Fibroblast of lung (primary cell): Measurements from ENCODE around the gene PITHD1. TPM values are rescaled to one million over a fixed set of nuclear protein-coding genes. Genes with fewer than 3 reads are reported as not detected.
"Not testable (repeated sequence)": the region's sequence is repeated elsewhere in the genome, so short reads cannot be mapped to it uniquely, and the experiment has no call there.

ENCODE experiments used
- DNase-seq, 2 donors: peaks; one replicate each; pipeline versions ENCODE4 v3.0.0 to v3.0.0-alpha.2; 2010; ENCODE audit warnings: low read depth in 2 of 2
- H2AFZ ChIP-seq: 2 replicates; pipeline ENCODE4 v1.5.1; 2012; ENCODE audit warnings: low read length, control low read depth, inconsistent platforms
- H3K27ac ChIP-seq: 2 replicates; pipeline ENCODE4 v1.5.1; 2011; ENCODE audit warnings: low read length, control low read depth; ENCODE audit not compliant: insufficient read depth
- H3K27me3 ChIP-seq: 2 replicates; pipeline ENCODE4 v1.5.1; 2011; ENCODE audit warnings: mild to moderate bottlenecking, low read length; ENCODE audit not compliant: control insufficient read depth, insufficient read depth
- H3K36me3 ChIP-seq: 2 replicates; pipeline ENCODE4 v1.5.1; 2011; ENCODE audit warnings: low read length; ENCODE audit not compliant: control insufficient read depth, insufficient read depth
- H3K4me1 ChIP-seq: 2 replicates; pipeline ENCODE4 v1.5.1; 2011; ENCODE audit warnings: low read length; ENCODE audit not compliant: control insufficient read depth, insufficient read depth; ENCODE audit errors: extremely low read depth
- H3K4me2 ChIP-seq: 2 replicates; pipeline ENCODE4 v1.5.1; 2011; ENCODE audit warnings: low read length, control low read depth; ENCODE audit not compliant: insufficient read depth; ENCODE audit errors: extremely low read depth
- H3K4me3 ChIP-seq, 4 experiments: fragments of 200-600 bp in 1 of 4; sonication (generic) in 1 of 4; replicated peaks in 1 of 4; 2 replicates each; pipeline ENCODE4 v1.5.1; 2011 to 2016; ENCODE audit warnings: low read length in 4 of 4, low read depth in 3 of 4, mild to moderate bottlenecking in 3 of 4, control low read depth in 2 of 4, inconsistent platforms in 1 of 4, mixed read lengths in 1 of 4; ENCODE audit not compliant: insufficient read depth in 1 of 4; ENCODE audit errors: control extremely low read depth in 1 of 4
- H3K79me2 ChIP-seq: 2 replicates; pipeline ENCODE4 v1.5.1; 2012; ENCODE audit warnings: mild to moderate bottlenecking, low read length, inconsistent platforms; ENCODE audit not compliant: control insufficient read depth, insufficient read depth
- H3K9ac ChIP-seq: 2 replicates; pipeline ENCODE4 v1.5.1; 2011; ENCODE audit warnings: mild to moderate bottlenecking, low read length, control low read depth; ENCODE audit not compliant: insufficient read depth
- H3K9me3 ChIP-seq: 2 replicates; pipeline ENCODE4 v1.5.1; 2012; ENCODE audit warnings: low read depth, low read length; ENCODE audit not compliant: control insufficient read depth, insufficient read depth
- H4K20me1 ChIP-seq: 2 replicates; pipeline ENCODE4 v1.5.1; 2011; ENCODE audit warnings: low read length; ENCODE audit not compliant: control insufficient read depth, insufficient read depth; ENCODE audit errors: extremely low read depth
- CTCF ChIP-seq, 2 donors: IDR thresholded peaks in 1 of 2; conservative IDR thresholded peaks in 1 of 2; 1 replicate in 1 of 2; 2 replicates in 1 of 2; pipeline ENCODE4 v1.5.1; 2011 to 2012; ENCODE audit warnings: low read length in 2 of 2, control low read depth in 1 of 2, inconsistent platforms in 1 of 2, low read depth in 1 of 2, mild to moderate bottlenecking in 1 of 2
- EZH2 ChIP-seq: IDR thresholded peaks from 2 replicates; pipeline ENCODE4 v1.5.1; 2012; ENCODE audit warnings: low read length, control low read depth, mild to moderate bottlenecking; ENCODE audit errors: missing control alignments
- polyA plus RNA-seq, 2 donors: library from polyadenylated mRNA; depleted of rRNA in 1 of 2; stranded (reverse) in 1 of 2; unstranded in 1 of 2; fragments of >200 nt; gene quantifications; 2 replicates each; pipeline ENCODE4 v1.2.1, GENCODE V29; 2011 to 2012; ENCODE audit warnings: missing spikeins in 1 of 2
- total RNA-seq: library from RNA; depleted of rRNA; stranded (reverse); fragments of >200 nt; gene quantifications from 2 replicates; pipeline ENCODE4 v1.2.1, GENCODE V29; 2014

Gene PITHD1
- total and polyA plus RNA-seq, 2 donors (not counting 1 experiment from before 2014, with no cell fraction given): 40.5 to 47.7 TPM

GRCh38 chr1:23793861-23794731 lies 15.9 kb downstream of the PITHD1 start:
- Histone ChIP-seq H2AFZ (no peak overlapping the region), H3K9me3 (no peaks in the 10 kb centered on the region), H3K9ac (no peak overlapping the region), H3K4me1 (peaks cover 13% of the 10 kb centered on the region), H4K20me1 (no peaks in the 10 kb centered on the region), H3K27ac (peak overlapping the region; percentile 32), H3K4me3 (no peak overlapping the region), H3K27me3 (no peaks in the 10 kb centered on the region), H3K36me3 (peaks cover 14% of the 10 kb centered on the region), H3K79me2 (peaks cover 16% of the 10 kb centered on the region), H3K4me2 (no peak overlapping the region)
- DNase-seq: no peak
- TF ChIP-seq CTCF (conservative IDR thresholded peaks at IDR 0.05 in 1 of 2, IDR thresholded peaks at IDR 0.05 in 1 of 2; ENCODE audit: low read depth in 1 of 2, low read length in 2 of 2) (no peak), EZH2 (no peak)

DNA sequence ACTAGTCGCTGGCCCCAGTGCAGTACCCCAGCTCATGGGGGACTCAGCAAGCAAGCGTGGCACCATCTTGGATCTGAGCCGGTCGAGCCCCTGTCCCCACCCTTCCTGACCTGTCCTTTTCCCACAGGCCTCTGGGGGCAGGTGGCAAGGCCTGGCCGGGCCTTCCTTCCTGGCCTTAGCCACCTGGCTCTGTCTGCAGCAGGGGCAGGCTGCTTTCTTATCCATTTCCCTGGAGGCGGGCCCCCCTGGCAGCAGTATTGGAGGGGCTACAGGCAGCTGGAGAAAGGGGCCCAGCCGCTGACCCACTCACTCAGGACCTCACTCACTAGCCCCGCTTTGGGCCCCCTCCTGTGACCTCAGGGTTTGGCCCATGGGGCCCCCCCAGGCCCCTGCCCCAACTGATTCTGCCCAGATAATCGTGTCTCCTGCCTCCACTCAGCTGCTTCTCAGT lies 16.5 kb downstream of the PITHD1 start:
- not testable (repeated sequence) for H4K20me1 ChIP-seq

DNA sequence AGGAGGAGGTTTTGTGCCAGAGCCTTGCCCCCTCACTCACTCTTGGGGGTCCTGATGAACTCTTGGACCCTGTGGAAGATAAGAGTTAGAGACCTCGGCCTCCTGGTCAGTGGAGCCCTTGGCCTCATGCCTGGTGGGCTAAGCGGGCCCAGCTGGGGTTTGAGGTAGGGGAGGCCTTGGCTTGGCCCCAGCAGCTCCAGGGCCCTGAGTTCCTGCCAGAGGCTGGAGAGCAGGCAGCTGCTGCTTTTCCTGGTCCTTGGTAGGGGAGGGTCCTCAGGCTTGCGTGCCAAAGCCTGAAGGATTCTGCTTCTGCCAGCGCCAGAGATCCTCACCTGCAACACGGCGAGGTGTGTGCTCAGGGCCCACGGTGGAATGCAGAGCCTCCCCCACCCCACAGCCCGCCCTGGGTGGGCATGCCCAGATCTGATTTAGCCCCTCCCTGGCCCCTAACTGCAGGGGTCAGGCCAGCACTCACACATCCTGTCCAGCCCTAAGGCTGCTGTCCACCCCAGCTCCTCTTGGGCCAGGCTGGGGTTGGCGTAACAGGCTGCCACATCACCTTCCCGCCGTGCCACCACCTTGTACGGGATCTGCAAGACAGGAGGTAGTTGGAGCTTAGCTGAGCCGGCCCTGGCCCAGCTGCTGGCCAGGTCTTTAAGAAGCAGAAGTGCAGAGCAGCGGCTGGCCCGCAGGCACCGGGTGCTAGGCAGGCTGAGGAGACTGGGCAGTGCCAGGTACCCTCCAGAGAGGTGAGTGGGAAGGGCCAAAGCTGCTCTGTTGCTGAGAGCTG lies 17.7 kb downstream of the PITHD1 start:
- H3K9ac ChIP-seq: no peak overlapping the region
- peaks cover 16% of the 10 kb centered on the region for H3K79me2 ChIP-seq
- no peaks in the 10 kb centered on the region for H4K20me1 ChIP-seq
- H3K9me3 ChIP-seq: no peaks in the 10 kb centered on the region
- H3K27ac ChIP-seq: no peak overlapping the region
- TF ChIP-seq CTCF (conservative IDR thresholded peaks at IDR 0.05 in 1 of 2, IDR thresholded peaks at IDR 0.05 in 1 of 2; ENCODE audit: low read depth in 1 of 2, low read length in 2 of 2): no peak
- no peak for TF ChIP-seq EZH2
- no peak overlapping the region for H3K4me3 ChIP-seq
- H3K36me3 ChIP-seq: peaks cover 14% of the 10 kb centered on the region
- H3K27me3 ChIP-seq: no peaks in the 10 kb centered on the region
- DNase-seq: no peak
- H2AFZ ChIP-seq: no peak overlapping the region
- H3K4me2 ChIP-seq: no peak overlapping the region
- H3K4me1 ChIP-seq: peaks cover 13% of the 10 kb centered on the region

More for the DNA sequence above, 16.5 kb downstream of the PITHD1 start:
- Histone ChIP-seq H3K79me2 (peaks cover 16% of the 10 kb centered on the region), H3K4me1 (peaks cover 19% of the 10 kb centered on the region), H3K36me3 (peaks cover 14% of the 10 kb centered on the region)
- H3K4me3 ChIP-seq, H3K27ac ChIP-seq, DNase-seq, H3K9me3 ChIP-seq, H2AFZ ChIP-seq, H3K27me3 ChIP-seq, H3K4me2 ChIP-seq, H3K9ac ChIP-seq: not testable (repeated sequence)
